ENCODE results near the gene CDK5RAP1. TPM values are rescaled to one million over a fixed set of nuclear protein-coding genes. Genes with fewer than 3 reads are reported as not detected.

Gene CDK5RAP1
- total RNA-seq, 1 donor from 2014 or later = 21.3 TPM

GRCh38 chr20:33311996-33312395 is 89.3 kb downstream of the CDK5RAP1 start:
- intact Hi-C loops (cut with DNase I) = no loop called here
- DNase-seq (ENCODE audit: low spot score) = no peak

GRCh38 chr20:33311011-33311410 is 90.3 kb downstream of the CDK5RAP1 start:
- no peak for DNase-seq (ENCODE audit: low spot score)
- intact Hi-C loops (cut with DNase I) = no loop called here

- DNase-seq (ENCODE audit: low spot score) = no peak
- intact Hi-C loops (cut with DNase I) = no loop called here
These were observed 90.9 kb downstream of the CDK5RAP1 start for GRCh38 chr20:33310327-33310899.

- intact Hi-C loops (cut with DNase I) = no loop called here
- no peak for DNase-seq (ENCODE audit: low spot score)
These were observed 91.7 kb downstream of the CDK5RAP1 start for GRCh38 chr20:33309631-33310030.

Other genes starting within 250 kb of the CDK5RAP1 start
- gene BPIFA2, start 233.4 kb downstream of the CDK5RAP1 start, total RNA-seq = not detected
- gene BPIFA3, start 184.2 kb downstream of the CDK5RAP1 start, total RNA-seq = not detected
- gene BPIFA1, start 165.5 kb downstream of the CDK5RAP1 start, total RNA-seq = not detected
- gene BPIFB1, start 118.3 kb downstream of the CDK5RAP1 start, total RNA-seq = not detected
- gene SNTA1, start 42.2 kb upstream of the CDK5RAP1 start, total RNA-seq = 167 TPM
- gene CBFA2T2, start 88.6 kb upstream of the CDK5RAP1 start, total RNA-seq = 11.2 TPM